Thymus (tissue), 11 donors: ENCODE results near the gene FAH. TPM values are rescaled to one million over a fixed set of nuclear protein-coding genes. Genes with fewer than 3 reads are reported as not detected.

Source experiments
- DNase-seq, 9 donors: peaks; one replicate each; pipeline ENCODE4 v3.0.0-alpha.2; 2013; ENCODE audit warnings: low spot score in 9 of 9, low read depth in 6 of 9, missing footprints in 1 of 9
- H3K27ac ChIP-seq, 2 donors: one replicate each; pipeline ENCODE4 v1.5.1; 2013; ENCODE audit warnings: control low read depth in 1 of 2, low read depth in 1 of 2, low read length in 1 of 2, mild to moderate bottlenecking in 1 of 2, moderate library complexity in 1 of 2
- H3K27me3 ChIP-seq, 2 donors: one replicate each; pipeline ENCODE4 v1.5.1; 2013; ENCODE audit warnings: low read length in 1 of 2; ENCODE audit not compliant: control insufficient read depth in 2 of 2, insufficient read depth in 1 of 2
- H3K36me3 ChIP-seq, 2 donors: one replicate each; pipeline ENCODE4 v1.5.1; 2013; ENCODE audit warnings: low read length in 1 of 2, mild to moderate bottlenecking in 1 of 2, moderate library complexity in 1 of 2; ENCODE audit not compliant: control insufficient read depth in 2 of 2, insufficient read depth in 2 of 2
- H3K4me1 ChIP-seq, 2 donors: one replicate each; pipeline ENCODE4 v1.5.1; 2013; ENCODE audit warnings: low read length in 2 of 2; ENCODE audit not compliant: control insufficient read depth in 2 of 2, insufficient read depth in 2 of 2
- H3K4me3 ChIP-seq, 2 donors: one replicate each; pipeline ENCODE4 v1.5.1; 2013; ENCODE audit warnings: low read length in 2 of 2, control low read depth in 1 of 2, mild to moderate bottlenecking in 1 of 2
- H3K9me3 ChIP-seq, 2 donors: one replicate each; pipeline ENCODE4 v1.5.1; 2013; ENCODE audit warnings: low read length in 1 of 2, mild to moderate bottlenecking in 1 of 2; ENCODE audit not compliant: control insufficient read depth in 2 of 2, insufficient read depth in 1 of 2
- WGBS: extraction: QIAGEN DNeasy Blood & Tissue Kit; methylation state at CpG from one replicate; pipeline ENCODE4 v1.1.7; 2013; 5-methylcytosine and 5-hydroxymethylcytosine counted together
- polyA plus RNA-seq: library from polyadenylated mRNA; stranded (reverse); fragments of 200-250 nt; gene quantifications from one replicate; pipeline ENCODE4 v1.2.3, GENCODE V29; 2013
- total RNA-seq: library from RNA; stranded (reverse); fragments of 120-200 nt; gene quantifications from one replicate; pipeline ENCODE4 v1.2.4, GENCODE V29; 2013
- donor health status: healthy.

The FAH gene
- total and polyA plus RNA-seq, 2 donors: 11.5 to 18.3 TPM

DNA sequence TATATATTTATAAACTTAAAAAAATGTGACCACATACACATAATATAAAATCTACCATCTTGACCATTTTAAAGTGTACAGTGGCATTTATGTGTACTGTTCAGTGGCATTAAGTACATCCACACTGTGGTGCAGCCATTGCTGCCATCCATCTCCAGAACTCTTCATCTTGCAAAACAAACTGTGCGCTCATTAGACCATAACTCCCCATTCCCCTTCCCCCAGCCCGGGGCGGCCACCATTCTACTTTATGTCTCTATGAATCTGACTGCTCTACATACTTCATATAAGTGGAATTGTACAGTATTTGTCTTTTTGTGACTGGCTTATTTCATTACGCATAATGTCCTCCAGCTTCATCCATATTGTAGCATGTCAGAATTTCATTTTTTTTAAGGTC is 51.4 kb downstream of the FAH start:
- no peaks in the 10 kb centered on the region for H3K36me3 ChIP-seq
- 96% methylated on average over 4 of the region's 4 CpGs for WGBS
- DNase-seq: no peak

DNA sequence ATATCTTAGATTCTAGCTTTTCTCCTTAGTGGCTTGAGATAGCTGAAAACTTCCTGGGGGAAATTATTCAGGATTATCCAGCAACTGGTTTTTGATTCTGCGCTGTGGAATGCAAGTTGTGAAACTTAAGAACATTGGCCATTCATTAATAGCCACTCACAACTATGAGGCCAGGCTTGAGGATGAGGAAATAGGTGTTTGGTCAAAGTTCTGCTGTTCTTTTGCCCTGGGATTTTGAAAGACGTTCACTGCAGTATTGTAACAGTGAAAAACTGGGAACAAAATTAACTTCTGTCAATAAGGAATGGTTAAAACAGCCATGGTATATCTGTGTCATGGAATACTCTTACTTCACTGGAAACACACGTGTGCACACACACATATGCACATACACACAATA is 55.1 kb downstream of the FAH start:
- H3K9me3 ChIP-seq: no peaks in the 10 kb centered on the region
- peaks cover 0 to 2% of the 10 kb centered on the region in 2 donors for H3K27me3 ChIP-seq
- no peak overlapping the region for H3K27ac ChIP-seq
- H3K4me1 ChIP-seq: no peaks in the 10 kb centered on the region
- no peak for DNase-seq
- H3K4me3 ChIP-seq: no peak overlapping the region
- H3K36me3 ChIP-seq: no peaks in the 10 kb centered on the region
- 91% methylated on average over 3 of the region's 3 CpGs for whole genome bisulfite sequencing

More for the DNA sequence above, 51.4 kb downstream of the FAH start:
- Histone ChIP-seq H3K4me3 (no peak overlapping the region), H3K27me3 (peaks cover 0 to 2% of the 10 kb centered on the region in 2 donors), H3K27ac (no peak overlapping the region), H3K4me1 (no peaks in the 10 kb centered on the region), H3K9me3 (no peaks in the 10 kb centered on the region)

DNA sequence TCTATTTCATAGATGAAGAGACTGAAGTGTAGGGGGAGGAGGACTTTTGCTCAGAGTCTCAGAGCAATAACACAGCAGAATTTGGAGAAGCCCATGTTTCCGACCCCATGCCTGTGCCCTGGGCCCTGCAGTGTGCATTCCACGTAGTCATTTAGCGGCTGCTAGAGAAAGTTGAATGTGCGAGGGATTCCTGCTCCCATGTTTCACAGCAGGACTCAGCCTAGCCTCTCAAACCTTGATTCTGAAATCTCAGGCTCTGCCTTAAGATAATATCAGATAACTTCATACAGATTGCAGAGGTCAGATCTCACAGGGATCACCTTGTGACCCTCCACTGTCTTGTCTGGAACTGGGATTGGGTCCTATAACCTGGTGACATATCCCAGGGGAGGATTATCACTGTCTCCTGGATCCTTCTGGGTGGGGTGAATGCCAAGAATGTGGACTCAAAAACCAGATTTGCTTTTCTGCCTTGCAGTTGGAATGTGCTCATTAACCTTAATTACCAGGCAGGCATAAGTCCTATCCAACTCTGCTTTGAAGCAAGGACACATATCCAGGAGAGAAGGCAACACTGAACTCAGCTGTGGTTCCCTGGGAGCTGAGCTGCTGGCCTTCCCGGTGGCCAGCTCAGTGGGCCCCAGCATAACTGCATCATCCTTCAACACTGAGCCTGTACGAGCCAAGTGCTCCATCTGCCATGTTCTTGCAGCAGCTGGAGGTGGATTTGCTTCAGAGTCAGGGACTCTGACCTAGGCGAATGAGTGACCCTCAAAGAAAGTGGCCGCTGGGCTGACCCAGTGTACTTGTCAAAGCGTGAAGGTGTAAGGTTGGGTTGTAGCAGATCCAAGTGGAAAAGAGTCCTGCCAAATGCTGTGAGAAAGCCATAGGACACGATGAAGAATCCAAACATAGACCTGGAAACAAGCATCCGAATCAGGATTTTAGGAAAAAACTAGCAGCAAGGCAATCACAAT is 56.2 kb downstream of the FAH start:
- H3K36me3 ChIP-seq: no peaks in the 10 kb centered on the region
- no peaks in the 10 kb centered on the region for H3K27me3 ChIP-seq
- no peak overlapping the region for H3K4me3 ChIP-seq
- no peaks in the 10 kb centered on the region for H3K4me1 ChIP-seq
- no peak for DNase-seq
- 96% methylated on average over 11 of the region's 11 CpGs for WGBS
- no peaks in the 10 kb centered on the region for H3K9me3 ChIP-seq
- H3K27ac ChIP-seq: no peak overlapping the region

GRCh38 chr15:80210611-80211573 is 58.1 kb downstream of the FAH start:
- DNase-seq: no peak
- Histone ChIP-seq H3K27me3 (no peaks in the 10 kb centered on the region), H3K4me1 (no peaks in the 10 kb centered on the region), H3K9me3 (no peaks in the 10 kb centered on the region), H3K36me3 (no peaks in the 10 kb centered on the region), H3K27ac (no peak overlapping the region), H3K4me3 (no peak overlapping the region)
- WGBS: 81% methylated on average over 12 of the region's 12 CpGs

DNA sequence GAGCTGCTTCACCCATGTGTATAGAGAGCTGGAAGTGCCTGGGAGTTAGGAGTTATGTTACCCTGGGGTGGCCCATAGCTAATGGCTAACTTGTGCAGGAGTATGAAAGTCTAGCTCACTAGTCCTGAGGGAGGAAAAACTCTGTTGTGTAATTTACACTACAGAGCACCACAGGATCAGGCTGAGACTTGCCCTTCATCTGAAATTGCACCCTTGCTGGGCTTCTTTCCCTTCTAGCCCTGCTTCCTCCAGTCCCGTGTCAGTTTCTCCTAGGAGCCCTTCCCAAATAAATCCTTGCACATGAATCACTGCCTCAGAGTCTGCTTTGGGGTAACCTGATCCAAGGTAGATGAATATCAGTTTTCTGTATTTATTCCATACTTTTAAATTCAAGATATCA is 59.2 kb downstream of the FAH start:
- no peaks in the 10 kb centered on the region for H3K9me3 ChIP-seq
- H3K27me3 ChIP-seq: no peaks in the 10 kb centered on the region
- H3K36me3 ChIP-seq: no peaks in the 10 kb centered on the region
- 78% methylated on average over 1 of the region's 1 CpG for WGBS
- no peaks in the 10 kb centered on the region for H3K4me1 ChIP-seq
- DNase-seq: no peak
- no peak overlapping the region for H3K27ac ChIP-seq
- H3K4me3 ChIP-seq: no peak overlapping the region

GRCh38 chr15:80214910-80215309 is 62.1 kb downstream of the FAH start:
- H3K4me3 ChIP-seq: no peak overlapping the region
- no peaks in the 10 kb centered on the region for H3K4me1 ChIP-seq
- H3K9me3 ChIP-seq: no peaks in the 10 kb centered on the region
- no peak for DNase-seq
- H3K27me3 ChIP-seq: no peaks in the 10 kb centered on the region
- 98% methylated on average over 2 of the region's 2 CpGs for whole genome bisulfite sequencing
- H3K36me3 ChIP-seq: no peaks in the 10 kb centered on the region
- H3K27ac ChIP-seq: no peak overlapping the region

GRCh38 chr15:80216141-80216540 is 63.3 kb downstream of the FAH start:
- WGBS: 96% methylated on average over 5 of the region's 5 CpGs
- no peak for DNase-seq
- Histone ChIP-seq H3K27ac (no peak overlapping the region), H3K27me3 (no peaks in the 10 kb centered on the region), H3K4me1 (no peaks in the 10 kb centered on the region), H3K9me3 (no peaks in the 10 kb centered on the region), H3K4me3 (no peak overlapping the region), H3K36me3 (no peaks in the 10 kb centered on the region)

DNA sequence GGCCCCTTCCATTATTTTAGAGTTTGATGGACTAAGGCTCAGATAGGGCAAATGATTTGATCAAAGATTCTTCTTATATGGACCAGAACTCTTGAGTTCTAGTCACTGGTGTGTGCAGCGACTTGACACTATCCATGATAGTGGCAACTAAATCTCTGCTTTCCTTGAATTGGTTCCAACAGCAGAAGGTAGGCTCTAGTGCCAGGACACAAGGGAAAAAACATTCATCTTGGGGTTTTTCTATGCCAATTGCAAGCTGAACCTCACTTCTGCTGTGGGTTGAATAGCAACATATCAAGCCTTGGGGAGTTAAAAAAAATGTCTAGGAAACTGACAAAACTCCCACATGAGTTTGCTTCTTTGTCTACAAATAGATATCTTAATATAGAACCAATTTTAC is 64.1 kb downstream of the FAH start:
- no peak for DNase-seq
- WGBS: 100% methylated on average over 1 of the region's 1 CpG
- Histone ChIP-seq H3K4me1 (no peaks in the 10 kb centered on the region), H3K27me3 (no peaks in the 10 kb centered on the region), H3K27ac (no peak overlapping the region), H3K36me3 (no peaks in the 10 kb centered on the region), H3K4me3 (no peak overlapping the region), H3K9me3 (no peaks in the 10 kb centered on the region)
